Measurements from ENCODE around the gene SRR.

The SRR gene

GRCh38 chr17:2372180-2372579, 68.4 kb downstream of the SRR start:
- no peak for DNase-seq (ENCODE audit: low spot score)

GRCh38 chr17:2372681-2373080, 68.9 kb downstream of the SRR start:
- no peak for DNase-seq (ENCODE audit: low spot score)

GRCh38 chr17:2373179-2373578, 69.4 kb downstream of the SRR start:
- DNase-seq (ENCODE audit: low spot score) = no peak

All from ecto neural progenitor cell (in vitro differentiated cells).